Central memory CD8-positive, alpha-beta T cell (primary cell): ENCODE results near the gene BCAS4.
"Not testable (repeated sequence)": the region's sequence is repeated elsewhere in the genome, so short reads cannot be mapped to it uniquely, and the experiment has no call there.

Experiments
- ATAC-seq: fragments of 150-1000 bp; cut with Tn5 transposase; replicated peaks from 2 replicates; pipeline ENCODE4 v1.10.0; 2022; ENCODE audit warnings: mild to moderate bottlenecking, moderate FRiP score, moderate number of reproducible peaks; ENCODE audit not compliant: poor library complexity, severe bottlenecking; ENCODE audit errors: extremely low read depth
- DNase-seq, 2 donors: peaks; one replicate each; pipeline ENCODE4 v3.0.0; 2021; ENCODE audit warnings: low spot score in 2 of 2
- H3K27ac Mint-ChIP-seq: one replicate; pipeline ENCODE4 v1.8.0; 2022; ENCODE audit warnings: low read depth, mild to moderate bottlenecking, moderate library complexity, mixed read lengths
- H3K27me3 Mint-ChIP-seq: one replicate; pipeline ENCODE4 v1.8.0; 2022; ENCODE audit warnings: mixed read lengths
- H3K36me3 Mint-ChIP-seq: one replicate; pipeline ENCODE4 v1.8.0; 2022; ENCODE audit warnings: mild to moderate bottlenecking, moderate library complexity, mixed read lengths; ENCODE audit not compliant: insufficient read depth
- H3K4me1 Mint-ChIP-seq: one replicate; pipeline ENCODE4 v1.8.0; 2022; ENCODE audit warnings: mixed read lengths
- H3K4me3 Mint-ChIP-seq: one replicate; pipeline ENCODE4 v1.8.0; 2022; ENCODE audit warnings: mild to moderate bottlenecking, moderate library complexity, mixed read lengths
- H3K9me3 Mint-ChIP-seq: one replicate; pipeline ENCODE4 v1.8.0; 2022; ENCODE audit warnings: mixed read lengths

Gene BCAS4

GRCh38 chr20:50794181-50794845 lies 548 bp upstream of the BCAS4 start:
- ATAC-seq: no peak
- H3K4me1 Mint-ChIP-seq: peaks cover 10% of the 10 kb centered on the region

DNA sequence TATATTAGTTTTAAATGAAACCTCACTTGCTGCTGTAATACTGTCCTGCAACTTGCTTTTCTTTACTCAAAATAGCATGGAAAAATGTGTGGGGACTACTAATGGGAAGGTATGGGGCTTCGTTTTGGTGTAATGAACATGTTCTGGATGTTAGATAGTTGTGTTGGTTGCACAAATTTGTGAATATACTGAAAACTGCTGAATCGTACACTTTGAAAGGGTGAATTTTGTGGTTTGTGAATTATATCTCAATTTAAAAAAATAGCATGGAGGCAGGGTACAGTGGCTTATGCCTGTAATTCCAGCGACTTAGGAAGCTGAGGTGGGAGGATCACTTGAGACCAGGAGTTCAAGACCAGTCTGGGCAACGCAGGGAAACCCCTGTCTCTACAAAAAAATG lies 2.3 kb downstream of the BCAS4 start:
- no peak for ATAC-seq
- H3K27ac Mint-ChIP-seq: no peak overlapping the region

More at GRCh38 chr20:50794181-50794845, 548 bp upstream of the BCAS4 start:
- Mint-ChIP-seq H3K36me3 (peaks cover 4% of the 10 kb centered on the region), H3K27ac (no peak overlapping the region), H3K4me3 (peak overlapping the region; percentile 79), H3K9me3 (no peaks in the 10 kb centered on the region), H3K27me3 (no peaks in the 10 kb centered on the region)
- DNase-seq: no peak

DNA sequence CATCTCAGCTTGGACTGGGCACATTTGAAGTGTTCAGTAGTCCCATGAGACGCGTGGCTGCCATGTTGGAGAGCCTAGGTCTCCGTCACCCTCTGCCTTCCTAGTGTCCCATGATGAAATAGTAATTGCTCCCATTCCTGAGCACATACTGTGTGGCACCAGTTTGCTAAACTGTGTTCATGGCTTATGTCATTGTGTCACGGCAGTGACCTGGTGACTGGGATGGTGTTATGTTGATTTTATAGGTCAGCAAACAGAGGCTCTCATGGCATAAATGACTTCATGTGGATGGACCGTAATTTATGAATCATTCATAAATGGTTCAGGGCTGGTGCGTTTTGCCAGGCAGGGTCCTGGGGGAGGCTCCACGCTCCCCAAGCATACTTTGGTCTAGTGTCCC lies 3.8 kb downstream of the BCAS4 start:
- H3K27ac Mint-ChIP-seq: no peak overlapping the region
- no peak overlapping the region for H3K4me3 Mint-ChIP-seq
- H3K9me3 Mint-ChIP-seq: no peaks in the 10 kb centered on the region
- H3K36me3 Mint-ChIP-seq: peaks cover 4% of the 10 kb centered on the region
- DNase-seq: no peak
- no peak for ATAC-seq
- peaks cover 16% of the 10 kb centered on the region for H3K4me1 Mint-ChIP-seq
- H3K27me3 Mint-ChIP-seq: no peaks in the 10 kb centered on the region

More for the DNA sequence above, 2.3 kb downstream of the BCAS4 start:
- H3K4me1 Mint-ChIP-seq: peaks cover 16% of the 10 kb centered on the region
- no peaks in the 10 kb centered on the region for H3K27me3 Mint-ChIP-seq
- H3K9me3 Mint-ChIP-seq: no peaks in the 10 kb centered on the region
- H3K4me3 Mint-ChIP-seq: no peak overlapping the region
- peaks cover 4% of the 10 kb centered on the region for H3K36me3 Mint-ChIP-seq
- DNase-seq: no peak

- no peak overlapping the region for H3K27ac Mint-ChIP-seq
- H3K36me3 Mint-ChIP-seq: peaks cover 4% of the 10 kb centered on the region
- H3K9me3 Mint-ChIP-seq: no peaks in the 10 kb centered on the region
- DNase-seq (no peak), ATAC-seq (no peak)
- H3K27me3 Mint-ChIP-seq: no peaks in the 10 kb centered on the region
- H3K4me1 Mint-ChIP-seq: peaks cover 17% of the 10 kb centered on the region
- H3K4me3 Mint-ChIP-seq: no peak overlapping the region
These were observed 4.5 kb downstream of the BCAS4 start for GRCh38 chr20:50799176-50799889.

DNA sequence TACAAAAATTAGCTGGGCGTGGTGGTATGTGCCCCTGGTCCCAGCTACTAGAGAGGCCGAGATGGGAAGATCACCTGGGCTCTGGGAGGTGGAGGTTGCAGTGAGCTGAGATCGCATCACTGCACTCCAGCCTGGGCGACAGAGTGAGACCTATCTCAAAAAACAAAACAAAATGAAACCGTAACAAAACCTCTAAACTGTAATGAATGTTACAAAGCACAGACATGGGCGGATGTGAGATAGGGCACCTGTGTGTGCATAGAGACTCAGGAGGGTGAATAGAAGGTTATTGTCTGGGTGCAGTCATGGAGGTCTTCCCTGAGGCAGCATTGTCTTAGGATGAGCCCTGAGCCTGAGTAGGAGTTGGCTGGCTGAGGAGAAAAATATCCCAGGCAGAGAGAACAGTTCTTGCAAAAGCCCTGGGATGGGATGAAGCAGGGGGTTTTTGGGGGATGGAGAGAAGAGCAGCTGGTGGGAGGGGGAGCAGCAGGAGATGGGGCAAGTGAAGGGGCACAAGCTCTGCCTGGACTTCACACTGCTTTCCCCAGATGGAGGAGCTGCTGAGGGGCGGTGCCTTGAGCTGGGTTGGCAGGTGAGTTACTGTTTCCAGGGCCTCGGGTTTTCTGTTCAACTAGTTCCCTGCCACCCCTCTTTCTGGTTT lies 5.2 kb downstream of the BCAS4 start:
- DNase-seq: no peak
- Mint-ChIP-seq H3K4me3 (no peak overlapping the region), H3K27ac (no peak overlapping the region), H3K36me3 (peaks cover 4% of the 10 kb centered on the region), H3K27me3 (no peaks in the 10 kb centered on the region), H3K4me1 (peaks cover 24% of the 10 kb centered on the region), H3K9me3 (no peaks in the 10 kb centered on the region)
- ATAC-seq: no peak

DNA sequence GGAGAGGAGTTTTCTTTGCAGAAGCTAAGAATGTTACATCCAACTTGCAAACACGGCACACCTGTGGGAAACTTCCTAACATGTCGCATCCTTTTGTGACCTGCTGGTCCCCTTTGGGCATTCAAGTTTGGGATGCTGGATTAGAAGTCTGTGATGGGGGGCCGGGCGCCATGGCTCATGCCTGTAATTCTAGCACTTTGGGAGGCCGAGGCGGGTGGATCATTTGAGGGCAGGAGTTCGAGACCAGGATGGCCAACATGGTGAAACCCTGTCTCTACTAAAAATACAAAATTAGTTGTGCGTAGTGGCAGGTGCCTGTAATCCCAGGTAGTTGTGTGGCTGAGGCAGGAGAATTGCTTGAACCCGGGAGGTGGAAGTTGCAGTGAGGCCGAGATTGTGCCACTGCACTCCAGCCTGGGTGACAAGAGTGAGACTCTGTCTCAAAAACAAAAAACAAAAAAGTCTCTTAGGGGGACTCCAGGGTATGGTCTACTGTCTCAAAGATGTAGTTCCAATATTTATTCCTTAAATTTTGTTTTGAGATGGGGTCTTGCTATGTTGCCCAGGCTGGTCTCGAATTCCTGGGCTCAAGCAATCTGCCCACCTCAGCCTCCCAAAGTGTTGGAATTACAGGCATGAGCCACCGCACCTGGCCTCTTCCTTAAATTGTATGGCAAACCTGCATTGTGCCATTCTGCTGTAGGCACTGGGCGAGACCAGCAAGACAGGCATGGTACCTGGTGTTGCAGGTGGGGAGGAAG lies 6.3 kb downstream of the BCAS4 start:
- H3K27ac Mint-ChIP-seq: not testable (repeated sequence)
- peaks cover 27% of the 10 kb centered on the region for H3K4me1 Mint-ChIP-seq

DNA sequence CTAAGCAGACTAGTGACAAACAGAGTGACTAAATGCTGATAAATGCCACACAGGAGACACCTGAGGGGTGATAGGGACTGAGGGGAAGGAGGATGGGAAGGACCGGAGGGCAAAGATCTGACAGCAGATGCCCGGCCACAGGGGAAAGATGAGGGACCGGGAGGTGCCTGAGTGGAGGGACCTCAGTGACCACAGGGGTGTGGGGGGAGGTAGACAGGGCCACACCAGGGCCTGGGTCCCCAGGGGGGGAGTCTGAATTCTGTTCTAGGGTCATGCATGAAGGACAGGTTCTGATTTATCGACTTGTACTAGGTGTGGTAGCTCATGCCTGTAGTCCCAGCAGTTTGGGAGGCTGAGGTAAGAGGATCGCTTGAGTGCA lies 6.9 kb downstream of the BCAS4 start:
- H3K36me3 Mint-ChIP-seq: peaks cover 2% of the 10 kb centered on the region
- no peak overlapping the region for H3K27ac Mint-ChIP-seq
- ATAC-seq (no peak), DNase-seq (no peak)
- H3K4me1 Mint-ChIP-seq: peaks cover 31% of the 10 kb centered on the region
- H3K9me3 Mint-ChIP-seq: no peaks in the 10 kb centered on the region
- no peaks in the 10 kb centered on the region for H3K27me3 Mint-ChIP-seq
- no peak overlapping the region for H3K4me3 Mint-ChIP-seq

More for the DNA sequence above, 6.3 kb downstream of the BCAS4 start:
- not testable (repeated sequence) for H3K36me3 Mint-ChIP-seq, H3K4me3 Mint-ChIP-seq, H3K27me3 Mint-ChIP-seq, ATAC-seq, H3K9me3 Mint-ChIP-seq, DNase-seq

- Mint-ChIP-seq H3K27me3 (no peaks in the 10 kb centered on the region), H3K4me1 (peaks cover 31% of the 10 kb centered on the region), H3K27ac (no peak overlapping the region), H3K9me3 (no peaks in the 10 kb centered on the region), H3K4me3 (no peak overlapping the region), H3K36me3 (peaks cover 2% of the 10 kb centered on the region)
- no peak for DNase-seq
- ATAC-seq: no peak
These were observed 7.4 kb downstream of the BCAS4 start for GRCh38 chr20:50802289-50802688.

DNA sequence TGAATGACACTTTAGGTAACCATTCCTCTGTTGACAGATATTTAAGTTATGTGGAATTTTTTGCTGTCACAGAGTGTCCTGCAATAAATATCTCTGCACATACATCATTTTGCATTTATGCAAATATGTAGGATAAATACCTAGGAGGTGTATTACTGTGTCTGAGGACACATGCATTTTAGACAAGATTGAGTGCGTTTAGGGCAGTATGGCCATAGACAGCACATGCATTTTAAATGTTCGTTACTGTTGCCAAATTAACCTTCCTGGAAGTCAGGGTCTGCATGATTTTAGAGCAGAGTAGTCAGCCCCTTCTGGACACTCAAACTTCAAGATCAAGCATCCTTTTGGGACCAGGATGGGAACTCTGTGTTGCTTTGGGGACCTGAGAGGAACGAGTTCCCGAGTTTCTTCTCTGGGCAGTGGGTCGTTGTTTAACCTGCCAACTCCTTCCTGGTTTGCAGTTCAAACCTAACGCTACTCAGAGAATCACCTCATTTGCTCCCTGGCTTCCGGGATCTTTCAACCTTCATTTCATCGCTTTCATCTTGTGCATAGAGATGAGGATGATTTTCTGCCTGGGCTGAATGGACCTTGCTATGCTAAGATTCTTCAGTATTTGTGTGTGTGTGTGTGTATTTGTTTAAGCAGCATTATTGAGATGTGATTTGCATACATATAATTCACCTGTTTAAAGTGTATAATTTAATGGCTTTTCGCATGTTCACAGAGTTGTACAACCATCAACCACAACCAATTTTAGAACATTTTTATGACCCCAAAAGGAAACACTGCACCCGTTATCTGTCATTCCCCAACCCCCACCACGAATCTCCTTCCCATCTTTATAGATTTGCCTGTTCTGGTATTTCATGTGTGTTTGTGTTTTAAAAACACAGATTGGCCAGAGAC lies 9.8 kb downstream of the BCAS4 start:
- peaks cover 26% of the 10 kb centered on the region for H3K4me1 Mint-ChIP-seq
- H3K9me3 Mint-ChIP-seq: no peaks in the 10 kb centered on the region
- peak; percentile 87 for ATAC-seq
- DNase-seq: no peak
- H3K4me3 Mint-ChIP-seq: peak overlapping the region; percentile 47
- peaks cover 3% of the 10 kb centered on the region for H3K36me3 Mint-ChIP-seq
- H3K27ac Mint-ChIP-seq: peak overlapping the region; percentile 45
- H3K27me3 Mint-ChIP-seq: no peaks in the 10 kb centered on the region

DNA sequence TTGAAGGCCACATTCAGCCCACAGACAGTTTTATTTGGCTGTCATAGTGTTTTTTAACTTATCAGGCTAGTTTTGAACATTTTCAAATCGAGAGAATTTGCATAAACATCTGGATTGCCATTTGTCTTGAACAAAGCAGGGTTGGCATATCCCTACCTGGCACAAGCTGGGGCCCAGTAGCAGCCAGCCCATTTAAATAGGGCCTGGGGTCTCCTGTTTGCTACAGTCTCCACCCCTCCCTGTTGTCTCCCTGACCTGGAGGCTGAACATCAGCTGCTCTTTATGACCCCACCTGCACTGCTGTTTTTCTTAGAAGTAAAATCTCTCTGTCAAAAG lies 10.5 kb downstream of the BCAS4 start:
- no peaks in the 10 kb centered on the region for H3K27me3 Mint-ChIP-seq
- peak overlapping the region; percentile 45 for H3K27ac Mint-ChIP-seq
- H3K4me3 Mint-ChIP-seq: peak overlapping the region; percentile 47
- no peaks in the 10 kb centered on the region for H3K9me3 Mint-ChIP-seq
- H3K36me3 Mint-ChIP-seq: peaks cover 3% of the 10 kb centered on the region
- ATAC-seq (no peak), DNase-seq (no peak)
- peaks cover 20% of the 10 kb centered on the region for H3K4me1 Mint-ChIP-seq

GRCh38 chr20:50806126-50806768 lies 11.4 kb downstream of the BCAS4 start:
- Mint-ChIP-seq H3K4me3 (no peak overlapping the region), H3K9me3 (no peaks in the 10 kb centered on the region), H3K27me3 (no peaks in the 10 kb centered on the region), H3K27ac (peak overlapping the region; percentile 45), H3K36me3 (peaks cover 3% of the 10 kb centered on the region), H3K4me1 (peaks cover 20% of the 10 kb centered on the region)
- ATAC-seq: no peak
- DNase-seq: no peak
